GM21723 (cell line): ENCODE data around the gene LAMB3.

Experiments used
- ATAC-seq: cut with Tn5 transposase; IDR thresholded peaks from one replicate; pipeline ENCODE4 v1.9.1; 2021; ENCODE audit warnings: mild to moderate bottlenecking, moderate library complexity; ENCODE audit not compliant: unreplicated experiment

Gene LAMB3

GRCh38 chr1:209598227-209598626, 54.0 kb downstream of the LAMB3 start:
- ATAC-seq, result no peak

- no peak for ATAC-seq
Measured at GRCh38 chr1:209597499-209597898, 54.7 kb downstream of the LAMB3 start.

GRCh38 chr1:209595599-209596285, 56.5 kb downstream of the LAMB3 start:
- no peak for ATAC-seq

GRCh38 chr1:209595028-209595427, 57.2 kb downstream of the LAMB3 start:
- no peak for ATAC-seq

GRCh38 chr1:209594440-209594839, 57.8 kb downstream of the LAMB3 start:
- ATAC-seq, result no peak

GRCh38 chr1:209593747-209594146, 58.5 kb downstream of the LAMB3 start:
- no peak for ATAC-seq

GRCh38 chr1:209590405-209590804, 61.8 kb downstream of the LAMB3 start:
- ATAC-seq, result no peak

- no peak for ATAC-seq
Measured at GRCh38 chr1:209589863-209590262, 62.4 kb downstream of the LAMB3 start.

- ATAC-seq, result no peak
Measured at GRCh38 chr1:209589440-209589839, 62.8 kb downstream of the LAMB3 start.

- no peak for ATAC-seq
Measured at GRCh38 chr1:209587789-209588188, 64.4 kb downstream of the LAMB3 start.

GRCh38 chr1:209586221-209586740, 65.9 kb downstream of the LAMB3 start:
- ATAC-seq, result no peak

GRCh38 chr1:209585672-209586071, 66.6 kb downstream of the LAMB3 start:
- ATAC-seq, result no peak

GRCh38 chr1:209585197-209585596, 67.0 kb downstream of the LAMB3 start:
- ATAC-seq, result no peak

- no peak for ATAC-seq
Measured at GRCh38 chr1:209584231-209584672, 68.0 kb downstream of the LAMB3 start.

GRCh38 chr1:209583408-209583807, 68.8 kb downstream of the LAMB3 start, which contains the start of gene CAMK1G:
CAMK1G (plus strand) TSS chr1:209583714; CDS start chr1:209594984, 11,270 bp downstream.
- no peak for ATAC-seq

- ATAC-seq, result no peak
Measured at GRCh38 chr1:209580577-209580976, 71.6 kb downstream of the LAMB3 start.

GRCh38 chr1:209577346-209577745, 74.9 kb downstream of the LAMB3 start:
- ATAC-seq, result no peak

- peak; percentile 68 for ATAC-seq
Measured at GRCh38 chr1:209576392-209577197, 75.6 kb downstream of the LAMB3 start.

GRCh38 chr1:209570743-209571142, 81.5 kb downstream of the LAMB3 start:
- ATAC-seq, result no peak

GRCh38 chr1:209569455-209570207, 82.6 kb downstream of the LAMB3 start:
- peak; percentile 59 for ATAC-seq

- no peak for ATAC-seq
Measured at GRCh38 chr1:209567698-209568175, 84.5 kb downstream of the LAMB3 start.
